ENCODE results near the gene PDE9A.

PDE9A gene

GRCh38 chr21:42745511-42746239 is 92.3 kb downstream of the PDE9A start:
- DNase-seq, result no peak

- no peak for DNase-seq
Observed at GRCh38 chr21:42746240-42746592, 92.8 kb downstream of the PDE9A start.

GRCh38 chr21:42746593-42747275 is 93.3 kb downstream of the PDE9A start:
- DNase-seq, result no peak

GRCh38 chr21:42747276-42747701 is 93.9 kb downstream of the PDE9A start:
- DNase-seq, result no peak

- DNase-seq, result no peak
Observed at GRCh38 chr21:42747746-42748351, 94.4 kb downstream of the PDE9A start.

GRCh38 chr21:42748620-42749176 is 95.3 kb downstream of the PDE9A start:
- no peak for DNase-seq

- DNase-seq, result no peak
Observed at GRCh38 chr21:42750737-42751530, 97.5 kb downstream of the PDE9A start.

- no peak for DNase-seq
Observed at GRCh38 chr21:42751866-42752265, 98.4 kb downstream of the PDE9A start.

- DNase-seq, result no peak
Observed at GRCh38 chr21:42753804-42754203, 100.4 kb downstream of the PDE9A start.

- DNase-seq, result no peak
Observed at GRCh38 chr21:42754270-42754933, 101.0 kb downstream of the PDE9A start.

- no peak for DNase-seq
Observed at GRCh38 chr21:42755031-42755665, 101.7 kb downstream of the PDE9A start.

GRCh38 chr21:42755766-42756579 is 102.6 kb downstream of the PDE9A start:
- DNase-seq, result no peak

GRCh38 chr21:42756580-42757250 is 103.3 kb downstream of the PDE9A start:
- no peak for DNase-seq

GRCh38 chr21:42757422-42757821 is 104.0 kb downstream of the PDE9A start:
- no peak for DNase-seq

GRCh38 chr21:42757826-42758655 is 104.6 kb downstream of the PDE9A start:
- no peak for DNase-seq

- DNase-seq, result no peak
Observed at GRCh38 chr21:42758721-42759593, 105.5 kb downstream of the PDE9A start.

GRCh38 chr21:42759594-42759927 is 106.1 kb downstream of the PDE9A start:
- DNase-seq, result no peak

- no peak for DNase-seq
Observed at GRCh38 chr21:42760361-42760950, 107.0 kb downstream of the PDE9A start.

Measured in fibroblast of upper back skin (primary cell).